ENCODE data around the gene CREB5. TPM values are rescaled to one million over a fixed set of nuclear protein-coding genes. Genes with fewer than 3 reads are reported as not detected.

Gene CREB5
- total and polyA plus RNA-seq, 2 of the 8 experiments (the other 6 are each of a cell fraction or from before 2014, with no cell fraction given), result 2.4 to 2.7 TPM

- no peak for TF ChIP-seq SIN3A (conservative IDR thresholded peaks at IDR 0.05 in 1 of 2, IDR thresholded peaks at IDR 0.05 in 1 of 2; ENCODE audit: low read depth in 1 of 2, low read length in 2 of 2)
- no peak for TF ChIP-seq CEBPB (IDR thresholded peaks at IDR 0.05; ENCODE audit: low read depth, low read length)
- TF ChIP-seq JUN (IDR thresholded peaks at IDR 0.05; ENCODE audit: low read depth, low read length), result no peak
- TF ChIP-seq POU5F1 (IDR thresholded peaks at IDR 0.05; ENCODE audit: low read depth, low read length), result no peak
- no peak for TF ChIP-seq MAFK (IDR thresholded peaks at IDR 0.05; ENCODE audit: low read depth, low read length)
- no peak for TF ChIP-seq SIRT6 (IDR thresholded peaks at IDR 0.05; ENCODE audit: low read length)
- no peak for TF ChIP-seq KDM1A (IDR thresholded peaks at IDR 0.05; ENCODE audit: borderline replicate concordance, low read length)
- TF ChIP-seq ATF2 (IDR thresholded peaks at IDR 0.05; ENCODE audit: low read length), result no peak
- no peak for TF ChIP-seq SP1 (IDR thresholded peaks at IDR 0.05; ENCODE audit: low read depth, low read length)
- no peak for TF ChIP-seq RAD21 (IDR thresholded peaks at IDR 0.05 in 1 of 2, conservative IDR thresholded peaks at IDR 0.05 in 1 of 2; ENCODE audit: low read depth in 2 of 2, low read length in 2 of 2)
Measured at GRCh38 chr7:28550580-28551186, 138.4 kb downstream of the CREB5 start (continued).
